Duodenal mucosa (tissue), 2 donors: ENCODE results near the gene SLC2A9.

Experiments used
- H3K27ac ChIP-seq: one replicate; pipeline ENCODE4 v1.7.0; 2013; ENCODE audit warnings: low read depth, low read length
- H3K27me3 ChIP-seq, 2 donors: one replicate each; pipeline ENCODE4 v1.7.0; 2013; ENCODE audit warnings: low read length in 2 of 2, control low read depth in 1 of 2; ENCODE audit not compliant: insufficient read depth in 2 of 2, control insufficient read depth in 1 of 2
- H3K36me3 ChIP-seq, 2 donors: one replicate each; pipeline ENCODE4 v1.7.0; 2013; ENCODE audit warnings: low read length in 2 of 2, control low read depth in 1 of 2; ENCODE audit not compliant: insufficient read depth in 2 of 2, control insufficient read depth in 1 of 2
- H3K4me1 ChIP-seq, 2 donors: one replicate each; pipeline ENCODE4 v1.7.0; 2013; ENCODE audit warnings: low read length in 2 of 2, control low read depth in 1 of 2; ENCODE audit not compliant: insufficient read depth in 2 of 2, control insufficient read depth in 1 of 2
- H3K4me3 ChIP-seq, 2 donors: one replicate each; pipeline ENCODE4 v1.7.0; 2013; ENCODE audit warnings: low read length in 2 of 2, low read depth in 1 of 2
- H3K9ac ChIP-seq, 2 donors: one replicate each; pipeline ENCODE4 v1.7.0; 2013; ENCODE audit warnings: low read length in 2 of 2, low read depth in 1 of 2
- H3K9me3 ChIP-seq, 2 donors: one replicate each; pipeline ENCODE4 v1.7.0; 2013; ENCODE audit warnings: low read length in 2 of 2, control low read depth in 1 of 2; ENCODE audit not compliant: control insufficient read depth in 1 of 2

The SLC2A9 gene

GRCh38 chr4:10055871-10056270 is 34.6 kb upstream of the SLC2A9 start:
- H3K4me1 ChIP-seq = no peaks in the 10 kb centered on the region
- no peaks in the 10 kb centered on the region for H3K36me3 ChIP-seq
- H3K4me3 ChIP-seq = no peak overlapping the region
- no peaks in the 10 kb centered on the region for H3K27me3 ChIP-seq
- no peak overlapping the region for H3K9ac ChIP-seq
- H3K27ac ChIP-seq = no peak overlapping the region
- H3K9me3 ChIP-seq = no peaks in the 10 kb centered on the region

DNA sequence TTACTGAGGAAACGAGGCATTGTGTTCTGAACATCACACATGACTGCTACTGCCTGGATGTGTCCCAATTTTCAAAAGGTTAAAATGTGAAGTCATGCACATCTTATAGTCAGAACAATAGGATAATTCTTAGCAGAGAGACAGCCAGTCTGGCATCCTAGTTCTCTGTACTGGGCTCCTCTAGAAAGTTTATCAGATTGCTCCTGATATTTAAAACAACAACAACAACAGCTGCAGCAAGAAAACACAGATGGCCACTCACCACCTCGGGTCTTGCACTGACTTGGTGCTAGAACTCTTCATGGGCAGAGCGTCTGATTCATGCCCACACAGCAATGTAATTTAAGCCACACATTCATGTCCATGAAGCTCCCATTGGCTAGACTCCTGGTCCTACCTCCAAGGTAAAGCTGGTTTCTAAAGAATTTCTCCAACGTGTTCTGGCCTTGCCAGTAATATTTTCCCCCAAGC is 33.3 kb upstream of the SLC2A9 start:
- H3K9me3 ChIP-seq = no peaks in the 10 kb centered on the region
- no peaks in the 10 kb centered on the region for H3K36me3 ChIP-seq
- no peak overlapping the region for H3K4me3 ChIP-seq
- no peak overlapping the region for H3K27ac ChIP-seq
- H3K4me1 ChIP-seq = no peaks in the 10 kb centered on the region
- H3K27me3 ChIP-seq = no peaks in the 10 kb centered on the region
- no peak overlapping the region for H3K9ac ChIP-seq

DNA sequence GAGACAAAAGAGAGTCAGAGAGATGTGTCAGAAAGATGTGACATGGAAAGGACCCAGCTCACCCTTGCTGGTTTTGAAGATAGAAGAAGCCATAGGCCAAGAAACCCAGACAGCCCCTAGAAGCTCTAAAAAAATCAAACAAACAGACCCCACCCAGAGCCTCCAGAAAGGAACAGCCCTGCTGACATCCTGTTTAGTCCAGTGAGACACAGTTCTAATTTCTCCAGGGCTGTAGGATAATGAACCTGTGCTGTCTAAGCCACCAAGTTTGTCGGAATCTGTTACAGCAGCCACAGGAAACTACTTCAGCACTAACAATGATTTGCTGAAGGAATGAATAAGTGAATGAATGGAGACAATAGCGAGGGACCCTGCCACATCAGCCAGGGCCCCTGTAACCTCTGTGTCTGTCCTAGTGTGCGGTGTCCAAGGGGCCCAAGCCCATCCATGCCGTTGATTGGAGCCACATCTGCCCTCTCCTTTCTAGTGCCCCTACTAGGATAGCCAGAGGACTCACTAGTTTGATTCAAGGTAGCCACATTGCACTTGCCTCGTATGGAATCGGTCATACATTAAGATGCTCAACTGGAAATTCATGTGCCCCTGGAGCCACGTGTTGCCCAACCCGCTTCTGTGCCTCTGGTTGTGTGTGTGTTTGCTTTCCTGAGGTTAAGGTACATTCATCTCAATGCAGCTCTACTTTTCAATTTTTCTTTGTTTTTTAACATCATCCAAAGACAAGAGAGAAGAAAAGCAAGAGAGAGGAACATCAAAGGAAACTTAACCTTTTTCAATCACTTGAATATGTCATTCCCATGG is 32.5 kb upstream of the SLC2A9 start:
- Histone ChIP-seq H3K4me3 (no peak overlapping the region), H3K36me3 (no peaks in the 10 kb centered on the region), H3K9me3 (no peaks in the 10 kb centered on the region), H3K27me3 (no peaks in the 10 kb centered on the region), H3K9ac (no peak overlapping the region), H3K4me1 (no peaks in the 10 kb centered on the region), H3K27ac (no peak overlapping the region)

DNA sequence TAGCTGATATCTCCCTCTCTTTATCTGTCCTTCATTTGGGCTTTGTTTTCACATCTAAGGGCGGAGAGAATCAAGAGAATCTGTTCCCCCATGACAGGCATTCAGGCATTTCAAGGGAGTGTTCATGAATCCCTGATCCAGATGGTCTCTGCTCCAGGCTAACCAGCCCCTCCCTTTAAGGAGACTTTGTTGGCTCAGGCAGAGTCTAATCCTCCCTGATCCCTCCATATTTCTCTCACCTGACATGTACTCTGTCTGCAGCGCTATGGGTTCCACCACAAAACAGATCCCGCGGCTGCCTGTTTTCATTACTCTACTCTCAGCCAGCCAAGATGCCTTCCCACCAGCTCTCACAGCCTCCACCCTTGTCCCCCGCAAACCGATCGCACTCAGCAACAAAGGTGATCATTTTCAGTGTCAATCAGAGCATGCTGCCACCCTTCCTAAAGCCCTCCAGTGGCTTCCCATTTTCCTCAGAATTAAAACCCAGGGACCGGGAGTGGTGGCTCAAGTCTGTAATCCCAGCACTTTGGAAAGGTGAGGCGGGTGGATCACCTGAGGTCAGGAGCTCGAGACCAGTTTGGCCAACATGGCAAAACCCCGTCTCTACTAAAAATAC is 30.3 kb upstream of the SLC2A9 start:
- Histone ChIP-seq H3K27me3 (no peaks in the 10 kb centered on the region), H3K9me3 (no peaks in the 10 kb centered on the region), H3K27ac (no peak overlapping the region), H3K4me3 (no peak overlapping the region), H3K9ac (no peak overlapping the region), H3K4me1 (peaks cover 0 to 4% of the 10 kb centered on the region in 2 donors), H3K36me3 (no peaks in the 10 kb centered on the region)

- Histone ChIP-seq H3K27me3 (no peaks in the 10 kb centered on the region), H3K4me3 (no peak overlapping the region), H3K36me3 (no peaks in the 10 kb centered on the region), H3K9ac (no peak overlapping the region), H3K9me3 (no peaks in the 10 kb centered on the region), H3K27ac (no peak overlapping the region), H3K4me1 (peaks cover 0 to 4% of the 10 kb centered on the region in 2 donors)
These were observed 29.4 kb upstream of the SLC2A9 start for GRCh38 chr4:10050721-10051120.

GRCh38 chr4:10050261-10050661 is 29.0 kb upstream of the SLC2A9 start:
- Histone ChIP-seq H3K9ac (no peak overlapping the region), H3K27me3 (no peaks in the 10 kb centered on the region), H3K36me3 (no peaks in the 10 kb centered on the region), H3K9me3 (no peaks in the 10 kb centered on the region), H3K27ac (no peak overlapping the region), H3K4me1 (peaks cover 0 to 4% of the 10 kb centered on the region in 2 donors), H3K4me3 (no peak overlapping the region)

DNA sequence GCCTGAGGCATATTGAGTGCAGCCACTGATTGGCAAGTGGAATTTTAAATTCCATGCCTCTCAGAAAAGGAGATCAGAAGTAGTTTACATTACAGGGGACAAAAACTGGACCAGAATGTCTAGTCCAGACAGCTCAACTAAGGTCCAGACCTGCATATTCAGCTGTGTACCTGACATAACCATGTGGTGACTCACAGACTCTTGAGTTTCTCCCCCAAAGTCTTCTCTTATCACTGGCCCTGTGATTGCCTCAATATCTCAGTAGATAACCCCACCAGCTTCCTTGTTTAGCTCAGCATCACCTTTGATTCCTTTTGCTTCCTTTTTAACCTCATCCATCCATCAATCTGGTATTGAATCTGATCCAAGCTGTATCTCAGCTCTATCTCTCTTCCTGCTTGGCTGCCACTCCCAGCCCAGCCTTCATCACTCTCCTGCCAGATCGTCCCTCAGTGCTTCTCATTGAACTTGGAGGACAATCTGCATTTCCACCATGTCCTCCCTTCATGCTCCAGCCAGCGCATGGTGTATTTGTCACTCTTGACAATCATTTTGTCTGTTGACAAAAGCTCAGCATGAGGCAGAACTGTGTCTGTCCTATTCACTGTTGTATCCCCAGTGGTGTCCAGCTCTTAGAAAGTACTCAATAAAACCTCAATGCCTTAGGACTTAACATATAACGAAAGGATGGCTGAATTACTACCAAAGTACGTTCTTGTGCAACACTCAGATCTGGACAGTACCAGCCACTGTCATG is 27.8 kb upstream of the SLC2A9 start:
- H3K27me3 ChIP-seq = no peaks in the 10 kb centered on the region
- peaks cover 0 to 4% of the 10 kb centered on the region in 2 donors for H3K4me1 ChIP-seq
- no peaks in the 10 kb centered on the region for H3K36me3 ChIP-seq
- no peak overlapping the region for H3K4me3 ChIP-seq
- H3K9me3 ChIP-seq = no peaks in the 10 kb centered on the region
- H3K27ac ChIP-seq = no peak overlapping the region
- no peak overlapping the region for H3K9ac ChIP-seq

- no peaks in the 10 kb centered on the region for H3K27me3 ChIP-seq
- H3K4me1 ChIP-seq = peaks cover 0 to 4% of the 10 kb centered on the region in 2 donors
- H3K9ac ChIP-seq = no peak overlapping the region
- H3K36me3 ChIP-seq = no peaks in the 10 kb centered on the region
- no peak overlapping the region for H3K4me3 ChIP-seq
- H3K9me3 ChIP-seq = no peaks in the 10 kb centered on the region
- no peak overlapping the region for H3K27ac ChIP-seq
These were observed 26.7 kb upstream of the SLC2A9 start for GRCh38 chr4:10047967-10048366.

- Histone ChIP-seq H3K4me3 (no peak overlapping the region), H3K9ac (no peak overlapping the region)
These were observed 25.2 kb upstream of the SLC2A9 start for GRCh38 chr4:10046471-10046870.

DNA sequence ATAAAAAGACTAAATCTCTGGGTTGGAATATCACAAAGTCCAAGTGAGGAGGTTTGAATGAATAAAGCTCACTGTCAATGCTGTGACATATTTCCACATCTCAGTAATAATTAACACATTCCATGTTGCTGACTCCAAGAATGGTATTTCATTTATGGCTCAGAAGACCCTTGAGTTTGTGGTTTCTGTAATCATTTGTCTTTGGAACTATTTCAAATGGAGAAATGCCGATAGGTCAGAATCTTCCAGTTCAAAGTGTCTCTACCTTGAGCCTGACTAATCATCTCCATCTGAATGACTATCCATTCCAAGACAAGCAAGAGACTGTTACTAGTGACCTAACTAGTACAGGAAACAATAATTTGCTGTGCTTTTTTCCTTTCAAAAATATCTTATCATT is 24.2 kb upstream of the SLC2A9 start:
- H3K4me3 ChIP-seq = no peak overlapping the region
- no peak overlapping the region for H3K9ac ChIP-seq
- peaks cover 0 to 4% of the 10 kb centered on the region in 2 donors for H3K4me1 ChIP-seq
- H3K27me3 ChIP-seq = no peaks in the 10 kb centered on the region
- no peaks in the 10 kb centered on the region for H3K36me3 ChIP-seq
- H3K27ac ChIP-seq = no peak overlapping the region
- peaks cover 0 to 6% of the 10 kb centered on the region in 2 donors for H3K9me3 ChIP-seq

More at GRCh38 chr4:10046471-10046870, 25.2 kb upstream of the SLC2A9 start:
- Histone ChIP-seq H3K36me3 (no peaks in the 10 kb centered on the region), H3K9me3 (peaks cover 0 to 6% of the 10 kb centered on the region in 2 donors), H3K27ac (no peak overlapping the region), H3K27me3 (no peaks in the 10 kb centered on the region), H3K4me1 (peaks cover 0 to 4% of the 10 kb centered on the region in 2 donors)
